COR-L47 (cell line): ENCODE results near the gene TEAD1.

Source experiments
- DNase-seq: peaks from one replicate; lab custom pipeline; 2025; lab: John Stamatoyannopoulos, UW

TEAD1 gene

GRCh38 chr11:12764187-12764914 lies 90.1 kb downstream of the TEAD1 start:
- no peak for DNase-seq

- DNase-seq, result peak; percentile 90
Measured at GRCh38 chr11:12765428-12765827, 91.2 kb downstream of the TEAD1 start.

GRCh38 chr11:12767027-12767426 lies 92.8 kb downstream of the TEAD1 start:
- DNase-seq, result no peak

- DNase-seq, result no peak
Measured at GRCh38 chr11:12767577-12767976, 93.4 kb downstream of the TEAD1 start.

GRCh38 chr11:12768726-12769673 lies 94.8 kb downstream of the TEAD1 start:
- DNase-seq, result no peak

- no peak for DNase-seq
Measured at GRCh38 chr11:12769834-12770345, 95.7 kb downstream of the TEAD1 start.

- no peak for DNase-seq
Measured at GRCh38 chr11:12770435-12770834, 96.2 kb downstream of the TEAD1 start.

GRCh38 chr11:12770966-12771597 lies 96.9 kb downstream of the TEAD1 start:
- no peak for DNase-seq

GRCh38 chr11:12771875-12772274 lies 97.7 kb downstream of the TEAD1 start:
- no peak for DNase-seq

GRCh38 chr11:12772324-12772723 lies 98.1 kb downstream of the TEAD1 start:
- DNase-seq, result no peak

- no peak for DNase-seq
Measured at GRCh38 chr11:12773591-12773990, 99.4 kb downstream of the TEAD1 start.

GRCh38 chr11:12775955-12776354 lies 101.7 kb downstream of the TEAD1 start:
- no peak for DNase-seq

GRCh38 chr11:12777208-12777874 lies 103.1 kb downstream of the TEAD1 start:
- DNase-seq, result no peak

GRCh38 chr11:12778240-12778905 lies 104.2 kb downstream of the TEAD1 start:
- DNase-seq, result no peak

- DNase-seq, result no peak
Measured at GRCh38 chr11:12783765-12784164, 109.5 kb downstream of the TEAD1 start.

GRCh38 chr11:12784445-12784844 lies 110.2 kb downstream of the TEAD1 start:
- DNase-seq, result no peak

- no peak for DNase-seq
Measured at GRCh38 chr11:12784987-12785386, 110.8 kb downstream of the TEAD1 start.

- DNase-seq, result peak; percentile 86
Measured at GRCh38 chr11:12785901-12786300, 111.7 kb downstream of the TEAD1 start.

- DNase-seq, result no peak
Measured at GRCh38 chr11:12786450-12786849, 112.2 kb downstream of the TEAD1 start.

- DNase-seq, result no peak
Measured at GRCh38 chr11:12786891-12787290, 112.7 kb downstream of the TEAD1 start.

- DNase-seq, result no peak
Measured at GRCh38 chr11:12787847-12788246, 113.6 kb downstream of the TEAD1 start.
